ENCODE results near the gene MARCHF10.

MARCHF10 gene

GRCh38 chr17:62760059-62760944 is 47.8 kb downstream of the MARCHF10 start:
- CTCF ChIA-PET = interaction anchor here (0.6 kb wide), 1 partner anchor 207 kb away, joined by 4 read pairs; no protein-coding TSS in a partner anchor
- TF ChIP-seq L3MBTL2 (conservative IDR thresholded peaks at IDR 0.05) = no peak
- no peak for TF ChIP-seq ZNF384 (IDR thresholded peaks at IDR 0.05)
- TF ChIP-seq CTBP1 (IDR thresholded peaks at IDR 0.05; ENCODE audit: borderline replicate concordance) = peak; percentile 89
- TF ChIP-seq PKNOX1 (IDR thresholded peaks at IDR 0.05) = peak; percentile 96
- POLR2A ChIA-PET = interaction anchor here (1.0 kb wide), 1 partner anchor 339 kb away, joined by 3 read pairs; no protein-coding TSS in a partner anchor
- peak; percentile 23 for DNase-seq (ENCODE audit: extremely low spot score)

- no peak for DNase-seq (ENCODE audit: extremely low spot score)
- TF ChIP-seq ARNT (IDR thresholded peaks at IDR 0.05) (no peak), PKNOX1 (IDR thresholded peaks at IDR 0.05) (peak; percentile 52)
- CTCF ChIA-PET = no interaction called here
- POLR2A ChIA-PET = no interaction called here
These were observed 50.6 kb downstream of the MARCHF10 start for GRCh38 chr17:62757500-62757951.

- POLR2A ChIA-PET = no interaction called here
- CTCF ChIA-PET = no interaction called here
- DNase-seq (ENCODE audit: extremely low spot score) = no peak
- TF ChIP-seq LEF1 (IDR thresholded peaks at IDR 0.05; ENCODE audit: borderline replicate concordance) (no peak), NFRKB (IDR thresholded peaks at IDR 0.05) (no peak), ZNF384 (IDR thresholded peaks at IDR 0.05) (no peak)
These were observed 51.9 kb downstream of the MARCHF10 start for GRCh38 chr17:62756198-62756597.

GRCh38 chr17:62755141-62755851 is 52.8 kb downstream of the MARCHF10 start:
- no peak for TF ChIP-seq HDGF (IDR thresholded peaks at IDR 0.05; ENCODE audit: borderline replicate concordance)
- TF ChIP-seq PKNOX1 (IDR thresholded peaks at IDR 0.05) = no peak
- no peak for TF ChIP-seq ZNF384 (IDR thresholded peaks at IDR 0.05)
- TF ChIP-seq TARDBP (IDR thresholded peaks at IDR 0.05) = no peak
- TF ChIP-seq SP1 (IDR thresholded peaks at IDR 0.05) = no peak
- TF ChIP-seq FOXK2 (IDR thresholded peaks at IDR 0.05) = no peak
- no peak for TF ChIP-seq BHLHE40 (IDR thresholded peaks at IDR 0.05; ENCODE audit: borderline replicate concordance)
- TF ChIP-seq FOXA1 (IDR thresholded peaks at IDR 0.05) = no peak
- TF ChIP-seq ARNT (IDR thresholded peaks at IDR 0.05) = no peak
- ChIA-PET POLR2A (interaction anchor here (0.6 kb wide), 1 partner anchor 316 kb away, joined by 4 read pairs; no protein-coding TSS in a partner anchor), CTCF (no interaction called here)
- DNase-seq (ENCODE audit: extremely low spot score) = no peak

GRCh38 chr17:62754631-62755030 is 53.5 kb downstream of the MARCHF10 start:
- ChIA-PET POLR2A (interaction anchor here (0.6 kb wide), 1 partner anchor 316 kb away, joined by 4 read pairs; no protein-coding TSS in a partner anchor), CTCF (no interaction called here)
- TF ChIP-seq FOXK2 (IDR thresholded peaks at IDR 0.05) = no peak
- no peak for TF ChIP-seq BHLHE40 (IDR thresholded peaks at IDR 0.05; ENCODE audit: borderline replicate concordance)
- no peak for TF ChIP-seq PKNOX1 (IDR thresholded peaks at IDR 0.05)
- TF ChIP-seq L3MBTL2 (conservative IDR thresholded peaks at IDR 0.05) = no peak
- TF ChIP-seq TARDBP (IDR thresholded peaks at IDR 0.05) = no peak
- TF ChIP-seq ARNT (IDR thresholded peaks at IDR 0.05) = no peak
- no peak for TF ChIP-seq NFRKB (IDR thresholded peaks at IDR 0.05)
- TF ChIP-seq ELF4 (IDR thresholded peaks at IDR 0.05) = no peak
- TF ChIP-seq HDGF (IDR thresholded peaks at IDR 0.05; ENCODE audit: borderline replicate concordance) = no peak
- no peak for TF ChIP-seq SUZ12 (IDR thresholded peaks at IDR 0.05)
- no peak for TF ChIP-seq FOXM1 (IDR thresholded peaks at IDR 0.05; ENCODE audit: borderline replicate concordance)
- no peak for TF ChIP-seq CTBP1 (IDR thresholded peaks at IDR 0.05; ENCODE audit: borderline replicate concordance)
- TF ChIP-seq LEF1 (IDR thresholded peaks at IDR 0.05; ENCODE audit: borderline replicate concordance) = no peak
- no peak for TF ChIP-seq FOXA1 (IDR thresholded peaks at IDR 0.05)
- no peak for TF ChIP-seq SP1 (IDR thresholded peaks at IDR 0.05)
- TF ChIP-seq ZNF384 (IDR thresholded peaks at IDR 0.05) = no peak
- DNase-seq (ENCODE audit: extremely low spot score) = no peak

GRCh38 chr17:62753562-62753961 is 54.6 kb downstream of the MARCHF10 start:
- POLR2A ChIA-PET = no interaction called here
- CTCF ChIA-PET = no interaction called here
- DNase-seq (ENCODE audit: extremely low spot score) = no peak
- TF ChIP-seq FOXA1 (IDR thresholded peaks at IDR 0.05) (no peak), LEF1 (IDR thresholded peaks at IDR 0.05; ENCODE audit: borderline replicate concordance) (no peak), FOXK2 (IDR thresholded peaks at IDR 0.05) (no peak), NFRKB (IDR thresholded peaks at IDR 0.05) (no peak), PKNOX1 (IDR thresholded peaks at IDR 0.05) (no peak), FOXM1 (IDR thresholded peaks at IDR 0.05; ENCODE audit: borderline replicate concordance) (no peak), ARNT (IDR thresholded peaks at IDR 0.05) (no peak), L3MBTL2 (conservative IDR thresholded peaks at IDR 0.05) (no peak), SUZ12 (IDR thresholded peaks at IDR 0.05) (no peak), CTBP1 (IDR thresholded peaks at IDR 0.05; ENCODE audit: borderline replicate concordance) (no peak), ZNF384 (IDR thresholded peaks at IDR 0.05) (no peak), BHLHE40 (IDR thresholded peaks at IDR 0.05; ENCODE audit: borderline replicate concordance) (no peak), SP1 (IDR thresholded peaks at IDR 0.05) (no peak), HDGF (IDR thresholded peaks at IDR 0.05; ENCODE audit: borderline replicate concordance) (no peak)
